Measurements from ENCODE around the gene PPP4R3B.

DNA sequence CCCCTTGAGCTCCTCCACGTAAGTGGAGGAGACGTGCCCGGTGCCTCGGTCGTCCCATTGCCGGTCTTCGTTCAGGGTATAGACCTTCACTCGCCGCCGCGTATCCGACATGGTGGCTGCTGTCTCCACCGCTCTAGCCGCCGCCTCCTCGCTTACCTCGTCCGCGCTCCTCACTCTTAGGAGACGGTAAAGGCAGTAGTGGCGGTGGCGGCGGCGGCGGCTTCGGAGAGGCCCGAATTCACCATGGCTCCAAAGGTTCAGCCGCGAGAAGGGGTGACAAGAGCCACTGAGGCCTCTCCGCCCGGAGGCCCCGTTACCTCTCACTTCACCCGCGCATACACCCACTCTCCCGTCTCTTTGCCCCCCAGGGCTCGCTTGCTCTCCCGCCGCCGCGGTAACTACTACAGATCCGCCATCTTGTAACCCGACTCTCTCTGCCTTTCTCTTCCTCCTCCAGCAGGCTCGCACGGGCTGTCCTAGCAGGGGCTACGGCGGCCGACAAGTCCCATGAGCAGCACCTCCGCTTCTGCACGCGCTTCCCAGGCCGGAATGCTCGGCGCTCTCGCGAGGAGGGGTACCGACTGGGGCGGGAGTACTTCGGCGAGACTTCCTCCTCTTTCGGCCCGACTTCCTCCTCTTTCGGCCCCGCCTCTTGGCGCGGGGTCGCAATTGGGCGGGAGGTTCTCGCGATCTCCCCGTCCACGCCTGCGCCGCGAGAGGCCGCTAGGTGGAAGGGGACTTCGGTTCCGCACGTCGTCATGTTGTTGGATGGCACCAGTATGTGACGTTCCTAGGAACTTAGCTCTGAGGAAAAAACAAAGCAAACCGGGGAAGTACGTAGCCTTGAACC is at the start of gene PPP4R3B:
- TF ChIP-seq EZH2 (IDR thresholded peaks at IDR 0.05; ENCODE audit: insufficient read depth, poor library complexity, severe bottlenecking) (no peak), EZH2phosphoT487 (IDR thresholded peaks at IDR 0.05; ENCODE audit: insufficient read depth, low read depth) (no peak)
